GM12872 (cell line): ENCODE measurements around the gene DIP2C.

Source experiments
- TF ChIP-seq, protein P1 (sequence below): IDR thresholded peaks from 3 replicates; pipeline ENCODE4 v1.5.1; 2011; ENCODE audit warnings: low read depth, mild to moderate bottlenecking, low read length, moderate library complexity; ENCODE audit not compliant: insufficient read depth

Gene DIP2C

DNA sequence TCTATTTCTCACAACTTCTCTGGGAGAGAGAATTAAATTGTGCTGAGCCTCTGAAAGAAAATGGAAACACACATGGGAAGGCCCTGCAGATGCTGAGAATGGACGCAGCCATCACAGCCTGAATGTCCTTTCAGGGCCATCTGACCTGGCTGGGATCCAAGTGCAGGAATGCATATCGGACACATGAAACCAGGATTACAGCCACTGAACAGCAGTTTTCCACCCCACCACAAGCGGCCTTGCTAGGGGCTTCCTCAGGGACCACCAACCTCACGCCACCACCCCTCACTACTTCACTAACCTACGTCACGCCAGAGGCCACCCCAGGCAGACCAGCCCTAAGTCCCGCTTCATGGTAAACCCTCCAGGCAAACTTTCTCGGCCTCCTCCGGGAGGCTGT, 103.3 kb downstream of the DIP2C start:
- TF ChIP-seq, protein P1, sequence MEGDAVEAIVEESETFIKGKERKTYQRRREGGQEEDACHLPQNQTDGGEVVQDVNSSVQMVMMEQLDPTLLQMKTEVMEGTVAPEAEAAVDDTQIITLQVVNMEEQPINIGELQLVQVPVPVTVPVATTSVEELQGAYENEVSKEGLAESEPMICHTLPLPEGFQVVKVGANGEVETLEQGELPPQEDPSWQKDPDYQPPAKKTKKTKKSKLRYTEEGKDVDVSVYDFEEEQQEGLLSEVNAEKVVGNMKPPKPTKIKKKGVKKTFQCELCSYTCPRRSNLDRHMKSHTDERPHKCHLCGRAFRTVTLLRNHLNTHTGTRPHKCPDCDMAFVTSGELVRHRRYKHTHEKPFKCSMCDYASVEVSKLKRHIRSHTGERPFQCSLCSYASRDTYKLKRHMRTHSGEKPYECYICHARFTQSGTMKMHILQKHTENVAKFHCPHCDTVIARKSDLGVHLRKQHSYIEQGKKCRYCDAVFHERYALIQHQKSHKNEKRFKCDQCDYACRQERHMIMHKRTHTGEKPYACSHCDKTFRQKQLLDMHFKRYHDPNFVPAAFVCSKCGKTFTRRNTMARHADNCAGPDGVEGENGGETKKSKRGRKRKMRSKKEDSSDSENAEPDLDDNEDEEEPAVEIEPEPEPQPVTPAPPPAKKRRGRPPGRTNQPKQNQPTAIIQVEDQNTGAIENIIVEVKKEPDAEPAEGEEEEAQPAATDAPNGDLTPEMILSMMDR: no peak

DNA sequence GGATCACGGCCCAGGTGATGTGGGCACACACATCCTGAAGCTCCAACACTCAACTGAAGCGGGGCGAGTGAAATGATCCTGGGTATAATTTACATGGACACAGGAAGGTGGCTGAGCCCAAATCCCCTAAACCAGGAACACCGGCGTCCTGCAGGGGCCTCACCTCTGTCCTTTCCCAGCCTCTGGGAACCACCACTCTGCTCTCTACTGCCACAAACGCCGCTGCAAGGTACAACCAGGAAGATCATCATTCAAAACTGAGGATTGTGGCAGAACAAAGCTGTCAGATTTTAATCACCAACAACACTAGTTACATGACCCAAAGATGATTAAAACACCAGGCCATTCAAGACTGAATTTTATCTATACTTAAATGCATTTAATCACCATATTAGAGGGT, 104.0 kb downstream of the DIP2C start:
- TF ChIP-seq, protein P1: no peak

DNA sequence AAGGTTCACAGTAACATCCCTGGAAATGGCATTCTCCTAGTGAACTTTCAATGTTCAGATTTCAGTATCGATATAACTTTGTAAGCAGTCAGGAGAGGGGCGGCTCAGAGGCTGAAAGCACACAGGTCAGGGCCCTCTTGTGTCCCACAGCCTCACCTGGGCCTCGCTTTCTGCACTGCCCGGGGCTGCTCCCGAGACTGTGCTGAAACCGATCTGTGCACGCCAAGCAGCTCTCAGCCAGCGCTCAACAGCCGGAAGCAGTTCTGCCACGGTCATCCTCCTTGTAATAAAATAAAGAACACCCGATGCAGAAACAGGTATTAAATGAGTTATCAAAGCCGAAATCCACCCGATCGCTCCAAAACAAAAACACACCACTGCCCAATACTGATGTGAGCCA, 106.0 kb downstream of the DIP2C start:
- TF ChIP-seq, protein P1: no peak

DNA sequence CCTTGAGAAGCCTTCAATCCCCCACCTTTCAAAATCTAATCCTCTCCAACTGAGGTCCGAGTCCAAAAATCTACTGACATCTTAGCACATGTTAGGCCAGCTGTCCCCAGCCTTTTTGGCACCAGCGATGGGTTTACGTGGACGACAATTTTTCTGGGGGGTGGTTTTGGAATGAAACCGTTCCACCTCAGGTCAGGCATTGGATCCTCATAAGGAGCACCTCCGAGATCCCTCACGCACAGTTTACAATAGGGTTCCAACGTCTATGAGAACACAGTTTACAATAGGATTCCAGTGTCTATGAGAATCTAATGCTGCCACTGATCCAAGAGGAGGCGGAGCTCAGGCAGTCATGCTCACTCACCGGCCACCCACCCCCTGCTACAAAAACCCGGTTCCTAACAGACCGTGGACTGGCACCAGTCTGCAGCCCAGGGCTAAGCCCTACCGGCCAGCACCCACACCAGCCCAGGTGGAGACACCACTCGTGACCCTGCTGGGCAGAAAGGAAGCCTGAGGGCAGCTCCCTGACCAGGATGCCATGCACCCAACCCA, 107.6 kb downstream of the DIP2C start:
- TF ChIP-seq, protein P1: no peak

DNA sequence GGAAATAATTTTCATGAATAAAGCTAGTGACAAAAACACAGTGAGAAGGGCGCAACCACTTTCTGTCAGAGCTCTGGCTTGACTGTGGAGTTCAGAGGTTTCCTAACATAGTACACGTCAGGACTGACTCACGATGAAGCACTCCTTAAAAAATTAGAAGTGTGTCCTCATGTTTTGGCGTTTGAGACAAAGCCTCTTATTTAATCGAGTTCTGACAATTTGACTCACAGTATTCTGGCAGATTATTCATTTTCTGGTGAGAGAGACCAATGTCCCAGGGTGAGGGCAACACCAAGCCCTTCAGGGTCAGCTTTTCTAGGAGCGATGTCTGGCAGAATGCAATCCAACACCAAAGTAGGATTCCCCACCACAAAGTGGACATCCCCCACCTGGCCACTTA, 108.7 kb downstream of the DIP2C start:
- TF ChIP-seq, protein P1: no peak

DNA sequence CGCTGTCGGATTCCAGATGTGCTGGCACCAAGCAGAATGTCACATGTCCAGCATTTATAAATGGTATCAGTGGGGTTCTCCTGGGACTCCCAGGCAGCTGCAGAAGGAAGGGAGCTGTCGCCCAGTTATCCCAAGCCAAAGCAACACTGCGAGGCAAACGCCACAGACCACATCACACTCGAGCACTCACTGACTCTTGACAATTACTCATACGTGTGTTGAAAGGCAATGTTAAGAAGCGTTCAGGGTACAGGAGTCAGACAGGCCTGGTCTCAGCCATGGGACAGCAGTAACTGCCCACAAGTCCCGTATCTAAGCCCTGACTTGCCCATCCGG, 113.4 kb downstream of the DIP2C start:
- TF ChIP-seq, protein P1: no peak

DNA sequence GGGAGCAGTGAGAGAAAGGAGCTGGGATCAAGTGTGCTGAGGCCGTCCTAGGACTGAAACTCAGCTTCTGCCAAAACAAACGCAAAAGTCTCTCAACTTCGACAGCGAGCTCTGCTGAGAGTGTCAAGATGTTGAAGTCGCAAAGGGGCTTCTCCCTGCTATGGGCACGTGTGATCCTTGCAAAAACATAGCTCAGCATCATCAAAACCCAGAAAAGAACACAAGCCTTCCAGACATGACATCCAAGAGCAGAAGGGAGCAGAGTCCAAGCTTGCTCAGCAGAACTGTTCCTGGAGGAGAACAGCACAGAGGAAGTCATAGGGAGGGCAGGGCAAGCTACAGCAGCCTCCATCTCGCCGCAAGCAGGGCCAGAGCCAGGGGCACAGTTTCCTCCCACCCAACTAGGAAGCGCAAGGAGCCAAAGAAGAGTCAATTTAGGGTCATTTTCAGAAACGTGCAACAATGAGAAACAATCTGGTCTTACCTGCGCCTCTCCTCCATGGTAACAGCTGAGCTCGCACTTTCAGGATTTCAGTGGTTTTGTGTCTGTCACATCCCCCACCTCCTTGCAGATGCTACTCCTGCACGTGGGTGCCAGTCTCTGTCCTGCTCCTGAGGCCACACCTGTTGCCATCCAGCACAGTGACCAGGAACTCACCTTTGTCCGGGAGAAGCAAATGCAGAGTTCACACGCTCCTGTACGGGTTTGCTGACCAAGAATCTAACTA, 113.9 kb downstream of the DIP2C start:
- TF ChIP-seq, protein P1: no peak
